SHP77 treated with DMSO at 0.1 percent for 48 hours (cell line): ENCODE results near the gene RALGPS1.

Source experiments
- DNase-seq: peaks from one replicate; lab custom pipeline; 2025; lab: John Stamatoyannopoulos, UW

RALGPS1 gene

DNA sequence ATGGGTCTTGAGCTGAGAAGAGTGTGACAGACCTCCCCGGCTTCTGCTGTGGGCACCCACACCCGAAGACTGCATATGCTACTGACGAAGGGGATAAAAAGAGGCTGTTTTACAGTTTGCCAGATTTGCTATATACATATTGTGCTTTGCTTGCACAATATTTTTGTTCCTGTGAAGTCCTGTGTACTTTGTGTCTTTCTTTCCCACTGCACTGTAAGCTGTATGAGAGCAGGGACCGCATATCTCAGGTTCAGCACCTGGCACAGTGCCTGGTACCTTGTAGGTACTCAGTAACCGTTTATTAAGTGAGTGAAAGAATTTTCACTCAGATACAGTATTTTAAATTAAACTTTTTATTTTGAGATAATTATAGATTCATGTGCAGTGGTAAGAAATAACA lies 341.7 kb downstream of the RALGPS1 start:
- DNase-seq = no peak

DNA sequence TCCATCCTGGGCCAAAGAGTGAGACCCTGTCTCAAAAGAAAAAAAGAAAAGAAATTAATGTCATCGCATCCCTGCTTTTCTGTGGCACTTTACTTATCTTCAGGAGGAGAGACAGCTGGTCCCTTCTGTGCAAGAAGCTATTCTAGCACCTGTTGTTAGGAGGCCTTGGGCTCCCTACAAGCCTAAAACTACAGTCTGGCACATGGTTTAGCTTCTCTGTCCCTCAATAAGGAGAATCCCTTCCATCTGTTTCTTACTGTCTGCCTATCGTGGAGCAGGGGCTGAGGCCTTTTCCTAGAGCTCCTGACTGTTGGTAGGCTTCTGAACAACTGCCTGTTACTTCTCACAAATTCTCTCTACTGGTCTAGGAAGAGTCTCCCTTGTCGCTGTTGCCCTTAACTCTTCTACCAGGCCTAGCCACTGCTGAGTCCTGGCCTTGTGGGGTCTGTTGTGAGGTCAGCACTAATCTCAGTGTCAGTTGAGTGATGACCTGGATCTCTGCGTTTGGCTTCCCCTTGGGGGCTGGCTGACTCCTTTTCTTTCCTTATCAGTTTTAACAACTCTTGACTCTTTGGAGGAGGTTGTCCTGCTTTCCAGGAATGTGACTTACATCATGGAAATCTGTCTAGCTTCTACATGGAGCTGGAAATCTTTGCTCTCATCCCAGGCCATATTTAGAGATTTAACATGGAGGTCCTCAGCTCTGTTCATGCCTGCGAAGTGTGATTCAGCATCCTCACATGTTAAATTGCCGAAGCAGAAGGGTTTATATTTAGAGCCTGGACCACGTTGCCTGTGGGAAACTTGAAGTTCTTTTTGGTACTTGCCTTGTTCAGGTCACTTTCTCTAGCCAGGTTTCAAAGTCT lies 344.3 kb downstream of the RALGPS1 start:
- no peak for DNase-seq

DNA sequence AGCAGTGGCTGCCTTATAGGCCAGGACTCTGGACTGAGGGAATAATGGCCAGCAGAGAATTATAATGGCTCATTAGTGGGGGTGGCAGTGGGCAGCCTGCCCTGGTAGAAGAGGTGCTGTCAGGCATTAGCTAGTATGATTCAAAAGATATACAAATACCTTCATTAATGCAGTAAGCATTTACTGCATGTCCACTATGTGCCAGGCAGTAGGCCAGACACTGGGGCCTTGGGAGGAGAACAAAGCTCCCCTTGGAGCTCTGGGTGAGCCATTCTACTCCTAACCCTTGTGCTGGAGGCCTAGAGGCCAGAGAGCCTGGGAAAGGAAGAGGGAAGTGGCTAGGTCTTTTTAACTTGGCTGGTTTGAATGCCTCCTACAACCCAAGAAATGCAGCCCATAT lies 348.0 kb downstream of the RALGPS1 start:
- DNase-seq = no peak

DNA sequence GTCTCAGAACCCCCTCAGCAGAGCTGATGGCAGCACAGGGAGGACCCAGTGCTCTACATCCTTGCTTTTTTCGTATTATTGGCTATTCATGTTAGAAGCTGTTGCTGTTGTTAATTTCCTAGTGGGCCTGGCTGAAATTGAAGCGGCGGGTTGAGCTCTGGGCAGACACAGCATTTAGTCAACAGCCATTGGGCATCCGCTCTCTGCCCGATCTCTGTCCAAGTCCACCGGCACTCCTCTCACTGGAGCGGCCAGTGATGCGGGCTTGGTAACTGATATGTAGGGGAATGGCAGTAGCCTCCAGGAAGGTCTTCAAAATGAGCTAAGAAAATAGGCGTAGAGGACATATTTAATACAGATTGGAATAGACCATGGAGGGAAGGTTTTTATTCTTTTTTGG lies 348.7 kb downstream of the RALGPS1 start:
- no peak for DNase-seq

DNA sequence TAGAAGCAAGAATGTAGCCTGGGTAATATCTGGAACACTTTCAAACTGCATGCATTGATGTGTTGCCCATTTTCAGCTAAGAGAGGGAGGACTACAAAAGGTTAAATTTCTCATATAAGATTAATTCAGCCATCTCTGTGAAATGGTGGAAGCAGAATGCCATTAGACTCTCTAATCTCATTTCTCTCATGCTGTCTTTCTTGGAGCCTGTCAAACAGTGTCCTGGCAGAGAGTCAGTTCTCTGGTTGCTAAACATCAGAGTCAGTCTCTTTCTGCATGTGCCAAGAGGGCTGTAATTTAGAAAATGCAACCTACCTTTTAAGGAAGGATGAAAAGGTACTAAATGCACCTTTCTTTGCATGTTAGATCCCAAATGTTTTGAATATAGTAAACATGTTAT lies 349.1 kb downstream of the RALGPS1 start:
- DNase-seq = no peak

DNA sequence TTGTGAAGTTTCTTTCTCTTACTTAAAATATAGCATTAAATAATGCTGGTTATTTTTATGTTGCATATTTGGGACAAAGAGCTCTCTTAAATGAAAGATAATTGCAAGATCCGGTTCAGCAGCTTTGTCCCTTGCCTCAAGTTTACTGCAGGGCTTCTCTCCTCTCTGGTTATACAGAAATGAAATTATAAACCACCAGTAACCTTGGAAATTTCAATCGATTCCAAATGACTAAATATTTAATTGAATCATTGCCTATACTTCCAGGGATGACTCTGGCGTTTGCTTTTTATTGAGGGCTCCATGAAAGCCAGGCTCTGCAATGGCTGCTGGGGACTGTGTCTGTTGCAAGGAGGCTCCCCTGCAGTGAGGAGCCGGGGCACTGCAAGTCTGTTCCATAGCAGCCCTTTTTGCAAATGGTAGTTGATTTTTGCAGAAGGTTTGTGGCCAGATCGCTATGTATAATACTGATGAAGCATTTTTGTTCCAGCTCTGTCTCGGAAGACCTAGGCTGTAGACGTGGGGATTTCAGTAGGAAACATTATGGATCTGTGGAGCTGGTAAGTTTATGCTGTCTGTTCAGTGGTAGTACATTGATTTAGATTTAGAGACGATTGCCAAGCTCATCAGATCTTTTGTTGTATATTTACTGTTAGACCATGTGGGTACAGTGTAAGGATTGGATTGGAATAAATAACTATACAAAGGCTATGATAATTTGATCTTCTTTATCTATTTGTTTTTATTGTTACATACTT lies 350.1 kb downstream of the RALGPS1 start, which contains the start of gene GARNL3:
TSS of gene GARNL3 (plus strand) at position 313 of the 758 bp plus-strand sequence. CDS start at position 417, 104 bp downstream.
- no peak for DNase-seq

DNA sequence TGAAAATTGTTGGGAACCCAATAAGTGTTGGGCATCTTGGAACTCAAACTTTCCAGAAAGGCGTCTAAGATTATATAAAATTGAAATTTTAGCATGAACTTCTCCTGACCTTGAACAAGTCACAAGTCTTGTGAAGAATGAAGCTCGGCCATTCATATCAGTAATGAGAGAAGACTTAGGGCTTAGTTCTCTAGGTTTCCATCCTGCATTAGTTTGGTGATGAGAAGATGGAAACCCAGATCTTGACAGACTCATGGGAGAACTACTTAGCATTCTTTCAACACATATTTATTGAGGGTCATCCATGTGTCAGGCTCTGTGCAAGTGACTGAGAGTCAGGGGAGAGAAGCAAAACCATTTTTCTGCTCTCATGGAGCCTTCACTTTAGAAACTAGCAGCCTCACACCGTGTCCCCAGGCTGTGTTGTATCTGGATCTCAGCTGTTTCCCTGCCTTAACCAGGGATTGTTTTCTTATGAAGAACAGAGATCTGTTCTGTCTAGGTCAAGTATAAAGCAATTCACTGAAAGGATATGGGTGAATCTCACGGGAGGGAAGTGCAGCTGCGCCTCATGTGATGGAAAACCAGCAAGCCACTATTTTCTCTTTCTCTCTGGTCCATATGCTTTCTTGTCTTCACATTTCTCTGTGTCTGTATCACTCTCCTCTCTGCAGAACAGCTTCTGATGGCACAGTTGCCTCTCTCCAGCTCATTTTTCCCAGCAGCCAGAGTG lies 353.4 kb downstream of the RALGPS1 start:
- DNase-seq = no peak

DNA sequence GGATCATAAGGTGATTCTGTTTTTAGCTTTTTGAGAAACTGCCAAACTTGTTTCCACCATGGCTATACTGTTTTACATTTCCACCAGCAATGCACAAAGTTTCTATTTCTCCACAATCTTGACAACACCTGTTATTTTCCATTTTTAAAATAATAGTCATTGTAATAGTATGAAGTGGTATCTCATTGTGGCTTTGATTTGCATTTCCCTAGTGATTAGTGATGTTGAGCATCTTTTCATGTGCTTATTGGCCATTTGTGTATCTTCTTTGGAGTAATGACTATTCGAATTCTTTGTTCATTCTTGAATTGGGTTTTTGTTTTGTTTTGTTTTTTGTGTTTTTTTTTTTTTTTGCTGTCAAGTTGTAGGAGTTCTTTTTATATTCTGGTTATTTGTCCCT lies 354.9 kb downstream of the RALGPS1 start:
- no peak for DNase-seq
